NCI-H345 treated with DMSO at 0.1 percent for 48 hours (cell line): ENCODE results near the gene CD3G.

Experiments used
- DNase-seq: peaks from one replicate; lab custom pipeline; 2025; ENCODE audit not compliant: unreplicated experiment; lab: John Stamatoyannopoulos, UW

The CD3G gene

DNA sequence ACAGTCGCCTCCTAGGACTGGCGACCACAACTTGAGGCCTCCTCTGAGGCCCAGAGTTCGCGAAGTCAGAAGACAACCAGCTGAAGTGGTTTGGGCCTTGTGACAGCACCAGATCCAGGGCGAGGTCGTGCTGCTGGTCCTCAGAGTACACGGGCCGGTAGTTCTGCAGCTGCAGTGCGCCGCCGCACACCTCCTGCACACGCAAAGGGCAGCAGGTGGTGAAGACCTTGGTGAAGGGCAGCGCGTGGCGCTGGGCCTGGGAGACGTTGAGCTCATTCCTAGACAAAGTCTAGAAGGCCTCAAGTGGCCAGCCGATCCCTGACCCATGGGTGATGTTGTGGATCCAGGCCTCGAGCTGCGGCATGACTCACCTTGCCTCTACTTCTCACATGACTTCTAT, 21.4 kb upstream of the CD3G start:
- no peak for DNase-seq

DNA sequence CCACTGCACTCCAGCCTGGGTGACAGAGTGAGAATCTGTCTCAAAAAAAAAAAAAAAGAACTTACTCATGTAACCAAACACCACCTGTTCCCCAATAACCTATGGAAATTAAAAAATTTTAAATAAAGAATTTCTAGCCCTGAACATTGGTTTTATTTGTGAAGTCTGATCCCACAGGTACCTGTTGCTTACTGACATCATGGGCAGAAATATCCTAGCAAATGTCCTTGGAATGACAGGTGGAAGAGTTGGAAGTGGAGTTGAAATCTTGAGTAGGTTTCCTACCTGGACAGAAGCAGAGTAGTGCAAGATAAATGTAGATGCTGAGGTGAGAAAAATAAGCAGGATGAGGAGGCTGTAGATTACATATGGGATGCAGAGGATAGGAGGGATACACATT, 18.9 kb upstream of the CD3G start:
- no peak for DNase-seq

DNA sequence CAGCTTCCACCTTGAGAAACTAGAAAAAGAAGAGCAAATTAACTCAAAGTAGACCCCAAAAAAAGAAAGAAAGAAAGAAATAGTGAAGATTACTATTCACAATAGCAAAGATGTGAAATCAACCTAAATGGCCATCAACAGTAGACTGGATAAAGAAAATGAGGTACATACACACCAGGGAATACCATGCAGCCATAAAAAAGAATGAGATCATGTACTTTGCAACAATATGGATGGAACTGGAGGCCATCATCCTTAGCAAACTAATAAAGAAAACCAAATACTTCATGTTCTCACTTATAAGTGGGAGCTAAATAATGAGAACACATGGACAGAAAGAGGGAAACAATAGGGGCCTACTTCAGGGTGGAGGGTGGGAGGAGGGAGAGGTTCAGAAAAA, 15.4 kb upstream of the CD3G start:
- DNase-seq = no peak

DNA sequence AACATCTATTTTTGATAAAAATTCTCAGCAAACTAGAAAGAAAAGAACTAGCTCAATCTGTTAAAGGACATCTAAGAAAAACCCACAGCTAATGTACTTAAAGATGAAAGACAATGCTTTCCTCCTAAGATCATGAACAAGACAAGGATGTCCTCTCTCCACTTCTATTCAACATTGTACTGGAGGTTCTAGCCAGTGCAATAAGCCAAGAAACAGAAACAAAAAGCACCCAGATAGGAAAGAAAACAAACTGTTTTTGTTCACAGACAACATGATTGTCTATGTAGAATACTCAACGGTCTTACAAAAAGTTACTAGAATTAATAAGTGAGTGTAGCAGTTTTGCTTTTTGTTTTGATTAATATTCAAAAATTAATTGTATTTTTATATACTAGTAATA, 9.4 kb upstream of the CD3G start:
- DNase-seq = no peak

DNA sequence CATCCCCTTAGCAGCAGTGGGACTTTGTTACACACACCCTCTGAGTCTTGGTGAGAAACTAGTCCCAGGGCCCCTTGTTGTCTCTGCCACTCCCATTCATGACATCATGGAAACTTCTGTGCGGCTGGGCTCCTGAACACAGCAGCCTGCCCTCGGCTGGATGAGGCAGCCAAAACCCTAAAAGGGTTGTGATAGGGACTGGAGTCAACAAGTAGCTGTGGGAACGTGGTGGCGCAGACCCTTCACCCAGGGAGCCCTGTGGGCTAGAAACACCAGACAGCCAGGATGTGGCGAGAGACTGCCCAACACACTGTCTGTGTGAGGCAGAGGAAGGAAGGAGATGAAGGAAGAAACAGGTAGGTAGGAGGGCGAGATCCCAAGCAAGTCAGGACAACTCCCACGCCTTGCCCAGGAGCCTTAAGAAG, 5.5 kb upstream of the CD3G start:
- no peak for DNase-seq

DNA sequence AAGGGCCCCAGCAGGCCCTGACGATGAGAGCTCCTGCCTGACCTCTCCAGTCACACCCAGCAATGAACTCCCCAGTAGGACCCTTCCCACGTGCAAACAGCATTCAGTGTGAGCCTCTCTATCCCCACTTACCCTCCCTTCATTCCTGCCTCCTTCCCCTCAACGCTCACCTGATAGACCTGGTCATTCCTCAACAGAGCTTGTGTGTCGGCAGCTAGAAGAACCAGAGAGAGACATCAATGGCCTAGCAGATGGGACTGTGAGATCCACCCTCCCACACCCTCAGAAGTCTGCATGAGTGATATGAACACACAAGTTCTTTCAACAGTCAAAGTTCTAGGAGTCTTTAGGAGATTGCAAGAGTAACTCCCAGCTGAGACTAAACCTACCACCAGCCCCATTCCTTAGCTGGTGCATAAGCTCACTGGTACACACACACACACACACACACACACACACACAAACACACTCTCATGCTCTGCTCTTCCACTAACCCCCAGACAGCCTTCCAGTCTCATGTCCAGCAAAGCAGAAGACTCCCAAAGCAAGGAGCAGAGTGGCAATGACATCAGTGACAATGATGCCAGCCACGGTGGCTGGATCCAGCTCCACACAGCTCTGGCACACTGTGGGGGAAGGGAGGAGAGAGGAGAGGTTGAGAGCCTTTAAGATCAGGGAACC, 4.7 kb upstream of the CD3G start:
- DNase-seq = no peak

DNA sequence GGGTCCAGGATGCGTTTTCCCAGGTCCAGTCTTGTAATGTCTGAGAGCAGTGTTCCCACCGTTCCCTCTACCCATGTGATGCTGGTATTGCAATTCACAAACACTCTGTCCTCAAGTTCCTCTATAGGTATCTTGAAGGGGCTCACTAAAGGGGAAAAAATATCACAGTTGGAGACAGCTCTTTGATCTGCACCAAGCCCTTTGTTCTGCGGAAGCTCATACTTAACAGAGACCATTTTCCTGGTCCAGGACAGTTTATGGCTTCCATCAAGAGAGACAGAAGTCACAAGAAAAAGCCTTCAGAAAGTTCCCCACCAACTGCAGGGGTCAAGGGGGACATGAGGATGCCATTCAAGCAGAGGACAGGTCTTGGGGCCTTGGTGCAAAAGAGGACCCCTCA, 3.7 kb upstream of the CD3G start:
- DNase-seq = no peak

DNA sequence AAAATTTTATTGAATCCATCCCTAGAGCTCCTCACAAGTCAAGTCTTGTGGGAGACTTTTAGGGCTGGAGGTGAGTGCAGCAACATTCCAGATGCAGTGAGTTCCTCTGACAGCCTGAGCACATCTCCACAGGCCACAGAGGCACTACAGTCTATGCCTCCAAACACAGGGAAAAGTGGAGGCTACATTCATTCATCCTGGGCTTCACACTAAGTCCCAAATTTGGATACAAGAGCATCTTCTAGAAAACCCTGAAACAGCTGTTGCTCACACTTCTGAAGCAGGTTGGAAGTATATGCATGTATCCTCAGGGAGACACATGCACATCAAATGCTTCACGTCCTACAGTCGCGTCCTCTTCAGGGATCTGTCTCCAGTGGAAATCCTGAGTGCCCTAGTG, 2.9 kb upstream of the CD3G start:
- no peak for DNase-seq

DNA sequence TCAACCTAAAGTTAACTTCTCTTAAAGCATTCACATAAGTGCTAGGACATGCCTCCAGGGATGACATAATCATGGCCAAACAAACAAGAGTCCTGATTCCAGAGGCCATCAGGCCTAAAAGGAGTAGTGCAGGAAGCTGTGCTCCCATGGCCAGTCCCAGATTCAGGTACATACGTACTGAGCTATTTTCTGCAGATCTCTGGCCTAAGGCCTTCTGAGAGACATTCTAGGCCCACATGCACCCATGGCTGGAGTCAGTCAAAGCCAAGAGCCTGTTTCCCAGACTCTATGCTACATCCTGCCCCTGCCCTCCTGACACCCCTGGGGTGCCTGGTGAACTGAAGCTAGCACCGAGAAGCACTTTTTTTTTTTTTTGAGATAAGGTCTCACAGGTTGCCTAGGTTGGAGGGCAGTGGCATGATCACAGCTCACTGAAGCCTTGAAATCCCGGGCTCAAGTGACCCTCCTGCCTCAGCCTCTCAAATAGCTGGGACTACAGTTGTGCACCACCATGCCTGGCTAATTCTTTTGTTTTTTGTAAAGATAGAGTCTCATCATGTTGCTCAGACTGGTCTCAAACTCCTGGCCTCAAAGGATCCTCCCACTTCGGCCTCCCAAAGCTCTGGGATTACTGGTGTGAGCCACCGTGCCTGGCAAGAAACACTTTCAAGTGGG, 2.2 kb upstream of the CD3G start:
- DNase-seq = no peak

DNA sequence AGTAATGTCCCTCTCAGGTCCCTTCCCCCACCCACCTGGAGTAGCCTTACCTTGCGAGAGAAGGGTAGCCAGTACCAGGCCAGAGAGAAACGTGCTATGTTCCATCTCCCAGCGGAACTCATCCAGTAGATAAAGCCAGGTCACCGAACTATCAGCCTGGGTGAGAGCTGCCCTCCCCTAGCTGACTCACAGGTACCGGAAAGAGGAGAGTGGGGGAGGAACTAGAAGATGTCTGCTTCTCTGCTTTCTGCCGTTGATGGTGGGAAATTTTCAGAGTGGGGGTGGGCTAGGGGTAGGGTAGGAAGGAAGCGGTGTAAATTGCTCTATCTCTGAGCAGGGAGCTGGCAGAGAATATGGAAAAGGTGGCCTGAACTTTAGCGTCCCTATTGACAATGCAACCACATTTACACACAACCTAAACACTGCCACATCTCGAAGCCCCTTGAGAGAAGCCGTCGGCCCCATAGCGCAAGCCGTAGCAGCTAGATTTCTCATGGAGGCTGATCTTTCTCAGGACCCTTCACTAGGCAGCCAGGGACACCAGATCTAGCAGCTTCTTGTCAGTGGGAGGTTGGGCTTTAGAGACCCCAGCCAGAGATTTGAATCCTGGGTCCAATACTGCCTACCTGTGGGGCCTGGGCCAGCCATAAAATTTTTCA, 1.5 kb upstream of the CD3G start, which contains the start of gene CD3D:
TSS of gene CD3D (minus strand) at position 203 of the 659 bp plus-strand sequence. CDS start at position 105, 98 bp downstream.
- DNase-seq = no peak

DNA sequence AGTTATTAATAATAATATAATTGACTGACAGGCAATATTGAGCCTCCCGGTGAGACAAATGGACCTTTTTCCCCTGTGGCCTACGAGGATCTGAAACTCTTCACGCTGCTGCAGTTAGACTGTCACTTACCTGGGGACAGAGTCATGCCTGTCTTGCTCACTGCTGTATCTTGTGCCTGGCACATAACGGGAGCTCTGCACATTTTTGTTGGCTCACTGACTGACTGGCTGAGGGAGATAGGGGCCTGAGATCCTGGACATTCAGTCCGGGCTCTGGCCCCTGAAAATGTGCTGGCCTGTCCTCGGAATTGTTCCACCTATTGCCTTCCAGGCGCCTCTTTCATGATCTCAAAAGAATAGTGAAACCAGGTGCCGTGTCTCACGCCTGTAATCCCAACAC, 896 bp upstream of the CD3G start:
- no peak for DNase-seq

DNA sequence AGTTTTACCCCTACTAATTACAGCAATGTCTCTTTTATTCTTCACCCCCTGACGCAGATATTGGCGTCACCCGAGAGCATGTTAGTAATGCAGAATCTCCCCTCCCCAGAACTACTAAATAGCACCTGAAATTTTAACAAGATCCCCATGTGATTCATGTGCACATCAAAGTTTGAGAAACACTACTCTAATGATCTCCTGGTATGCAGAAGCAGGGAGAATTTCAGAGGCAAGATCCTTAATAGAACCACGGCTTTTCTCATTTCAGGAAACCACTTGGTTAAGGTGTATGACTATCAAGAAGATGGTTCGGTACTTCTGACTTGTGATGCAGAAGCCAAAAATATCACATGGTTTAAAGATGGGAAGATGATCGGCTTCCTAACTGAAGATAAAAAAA, 5.3 kb downstream of the CD3G start:
- no peak for DNase-seq

DNA sequence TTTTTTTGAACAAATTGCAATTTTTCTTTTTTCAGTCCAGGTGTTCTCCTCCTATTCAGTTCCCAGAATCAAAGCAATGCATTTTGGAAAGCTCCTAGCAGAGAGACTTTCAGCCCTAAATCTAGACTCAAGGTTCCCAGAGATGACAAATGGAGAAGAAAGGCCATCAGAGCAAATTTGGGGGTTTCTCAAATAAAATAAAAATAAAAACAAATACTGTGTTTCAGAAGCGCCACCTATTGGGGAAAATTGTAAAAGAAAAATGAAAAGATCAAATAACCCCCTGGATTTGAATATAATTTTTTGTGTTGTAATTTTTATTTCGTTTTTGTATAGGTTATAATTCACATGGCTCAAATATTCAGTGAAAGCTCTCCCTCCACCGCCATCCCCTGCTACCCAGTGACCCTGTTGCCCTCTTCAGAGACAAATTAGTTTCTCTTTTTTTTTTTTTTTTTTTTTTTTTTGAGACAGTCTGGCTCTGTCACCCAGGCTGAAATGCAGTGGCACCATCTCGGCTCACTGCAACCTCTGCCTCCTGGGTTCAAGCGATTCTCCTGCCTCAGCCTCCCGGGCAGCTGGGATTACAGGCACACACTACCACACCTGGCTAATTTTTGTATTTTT, 9.1 kb downstream of the CD3G start:
- no peak for DNase-seq

DNA sequence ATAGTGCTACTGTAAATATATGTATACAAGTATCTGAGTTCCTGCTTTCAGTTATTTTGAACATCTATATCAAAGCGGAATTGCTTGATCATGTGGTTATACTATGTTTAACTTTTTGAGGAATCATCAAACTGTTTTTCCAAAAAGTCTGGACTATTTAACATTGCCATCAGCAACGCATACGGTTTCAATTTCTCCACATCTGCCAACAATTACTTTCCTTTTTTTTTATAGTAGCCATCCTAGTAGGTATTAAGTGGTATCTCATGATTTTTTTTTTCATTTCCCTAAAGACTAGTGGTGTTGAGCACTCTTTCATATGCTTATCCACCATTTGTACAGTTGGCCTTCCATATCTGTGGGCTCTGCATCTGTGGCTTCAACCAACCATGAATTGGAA, 13.9 kb downstream of the CD3G start:
- DNase-seq = no peak

DNA sequence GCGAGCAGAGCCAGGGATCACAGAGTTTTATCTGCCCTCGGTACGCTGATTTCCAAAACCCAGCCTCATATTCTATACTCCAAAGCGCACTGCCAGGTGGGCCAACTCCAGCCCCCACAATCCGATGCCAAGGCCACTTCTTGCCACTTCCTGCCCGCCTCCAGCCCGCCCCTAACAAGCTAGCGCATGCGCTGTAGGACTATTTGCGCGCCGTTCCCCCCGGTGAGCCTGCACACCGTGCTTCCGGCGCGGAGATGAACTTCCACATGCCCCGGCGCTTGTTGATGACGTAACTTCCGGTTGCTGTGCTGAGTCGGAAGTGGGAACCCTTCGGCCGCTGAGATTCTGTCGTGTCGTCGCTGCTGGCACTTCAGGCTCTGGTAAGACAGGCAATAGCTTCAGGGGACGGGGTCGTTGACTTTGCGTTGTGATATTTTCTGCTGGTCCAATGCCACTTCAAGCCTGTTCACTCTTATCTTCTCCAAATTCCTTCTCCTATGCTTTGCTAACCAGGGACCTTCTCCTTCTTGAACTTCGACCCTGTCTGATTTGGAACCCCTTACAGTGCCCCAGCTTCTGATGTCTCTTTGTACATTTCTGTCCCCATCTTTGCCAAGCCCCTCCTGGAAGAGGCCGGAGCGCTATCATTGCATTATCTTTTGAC, 15.3 kb downstream of the CD3G start, which contains the start of gene UBE4A:
TSS of gene UBE4A (plus strand) at position 306 of the 664 bp plus-strand sequence. CDS start 5,481 bp downstream, outside the sequence.
- peak; percentile 95 for DNase-seq

DNA sequence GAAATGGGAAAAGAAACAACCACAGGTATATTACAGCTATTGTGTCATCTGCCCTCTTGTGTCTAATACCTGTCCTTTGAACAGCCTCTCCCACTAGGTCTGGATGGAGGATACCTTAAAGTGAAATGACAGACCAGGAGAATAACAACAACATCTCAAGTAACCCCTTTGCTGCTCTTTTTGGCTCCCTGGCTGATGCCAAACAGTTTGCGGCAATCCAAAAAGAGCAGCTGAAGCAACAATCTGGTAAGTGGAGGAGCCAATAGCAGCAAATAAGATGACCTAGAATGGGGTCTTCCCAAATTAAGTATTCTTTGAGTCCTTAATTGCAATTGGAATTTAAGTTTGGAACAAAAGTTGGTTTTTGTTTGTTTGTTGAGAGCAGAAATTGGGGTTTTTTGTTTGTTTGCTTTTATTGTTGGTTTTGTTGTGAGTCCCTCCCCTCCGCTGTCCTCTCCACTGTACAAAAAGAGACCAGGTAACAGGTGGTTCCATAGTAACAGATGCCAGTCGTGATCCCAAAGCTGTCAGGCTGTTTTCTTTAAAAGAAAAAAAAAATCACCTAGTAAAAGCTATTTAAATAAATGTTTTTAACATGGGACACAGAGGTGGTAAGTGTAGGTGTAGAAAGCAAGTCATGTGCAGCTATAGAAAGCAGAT, 20.9 kb downstream of the CD3G start:
- DNase-seq = no peak

DNA sequence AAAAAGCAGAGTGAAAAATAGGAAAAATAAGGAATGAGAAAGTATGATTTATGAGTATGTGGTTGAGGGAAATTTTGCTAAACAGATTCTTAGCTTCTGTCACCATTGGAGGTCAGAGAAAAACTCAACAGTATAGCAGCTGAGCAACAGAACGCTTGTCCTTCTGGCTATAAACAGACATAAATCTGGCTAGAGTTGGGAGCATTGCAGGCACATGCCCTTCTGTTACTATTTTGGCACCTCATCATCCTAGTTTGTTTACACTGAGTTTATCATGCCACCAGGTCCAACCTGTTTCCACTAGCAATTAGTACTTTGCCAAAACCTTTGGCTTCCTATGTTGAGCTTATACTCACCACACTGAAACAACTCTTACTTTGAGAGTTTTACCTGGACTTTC, 22.1 kb downstream of the CD3G start:
- DNase-seq = no peak

DNA sequence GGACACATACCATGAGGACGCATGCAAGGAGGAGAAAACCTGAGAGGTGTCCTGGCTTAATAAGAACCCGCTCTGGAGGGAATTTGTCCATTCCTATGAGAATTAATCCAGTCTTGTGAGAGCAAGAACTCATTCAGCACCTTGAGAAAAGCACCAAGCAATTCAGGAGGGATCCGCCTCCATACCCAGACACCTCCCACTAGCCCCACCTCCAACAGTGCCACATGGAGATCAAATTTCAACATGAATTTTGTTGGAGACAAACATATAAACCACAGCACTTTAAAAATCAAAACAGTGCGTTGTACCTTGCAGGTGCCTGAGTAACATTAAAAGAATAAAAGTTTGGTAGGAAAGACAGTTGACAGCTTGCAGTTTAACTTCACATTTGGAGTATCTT, 26.6 kb downstream of the CD3G start:
- no peak for DNase-seq

DNA sequence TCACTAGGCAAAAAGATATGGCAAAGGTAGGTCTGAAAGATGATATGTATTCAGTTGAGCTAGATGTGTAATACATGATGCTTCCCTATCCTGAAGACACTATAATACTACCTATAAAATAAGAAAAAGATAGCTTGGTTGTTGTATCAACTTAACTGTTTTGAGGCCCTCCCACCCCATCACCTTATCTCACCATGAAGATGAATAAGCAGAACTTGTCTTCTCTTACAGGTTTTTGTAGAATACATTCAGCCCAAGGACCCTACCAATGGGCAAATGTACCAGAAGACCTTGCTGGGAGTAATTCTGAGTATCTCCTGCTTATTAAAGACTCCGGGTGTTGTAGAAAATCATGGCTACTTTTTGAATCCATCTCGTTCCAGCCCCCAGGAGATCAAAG, 29.1 kb downstream of the CD3G start:
- no peak for DNase-seq

DNA sequence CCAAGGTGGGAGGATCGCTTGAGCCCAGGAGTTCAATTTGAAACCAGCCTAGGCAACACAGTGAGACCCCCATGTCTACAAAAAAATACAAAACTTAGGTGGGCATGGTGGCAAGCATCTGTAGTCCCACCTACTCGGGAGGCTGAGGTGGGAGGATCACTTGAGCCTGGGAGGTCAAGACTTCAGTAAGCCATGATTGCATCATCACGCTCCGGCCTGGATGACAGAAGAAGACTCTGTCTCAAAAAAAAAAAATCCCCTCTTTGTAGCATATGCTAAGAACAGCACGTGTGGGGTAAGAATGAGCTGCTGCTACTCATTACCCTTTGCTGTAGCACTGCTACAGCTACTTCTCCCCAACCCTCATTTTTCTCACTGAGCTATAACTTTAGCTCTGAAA, 29.7 kb downstream of the CD3G start:
- DNase-seq = no peak

DNA sequence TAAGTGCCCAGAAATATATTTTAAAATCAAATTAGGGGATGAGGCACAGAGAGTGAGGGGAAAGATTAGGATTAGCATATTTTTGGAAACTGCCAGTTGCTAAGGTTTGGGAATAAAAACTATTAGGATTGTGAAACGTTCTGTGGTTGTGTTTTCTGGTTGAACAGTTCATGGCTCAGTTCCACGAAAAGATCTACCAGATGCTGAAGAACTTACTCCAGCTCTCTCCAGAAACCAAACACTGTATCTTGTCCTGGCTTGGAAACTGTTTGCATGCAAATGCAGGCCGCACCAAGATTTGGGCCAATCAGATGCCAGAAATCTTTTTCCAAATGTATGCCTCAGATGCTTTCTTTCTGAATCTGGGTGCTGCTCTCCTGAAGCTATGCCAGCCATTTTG, 30.6 kb downstream of the CD3G start:
- DNase-seq = no peak
